ENCODE data around the gene DCBLD1.

DNA sequence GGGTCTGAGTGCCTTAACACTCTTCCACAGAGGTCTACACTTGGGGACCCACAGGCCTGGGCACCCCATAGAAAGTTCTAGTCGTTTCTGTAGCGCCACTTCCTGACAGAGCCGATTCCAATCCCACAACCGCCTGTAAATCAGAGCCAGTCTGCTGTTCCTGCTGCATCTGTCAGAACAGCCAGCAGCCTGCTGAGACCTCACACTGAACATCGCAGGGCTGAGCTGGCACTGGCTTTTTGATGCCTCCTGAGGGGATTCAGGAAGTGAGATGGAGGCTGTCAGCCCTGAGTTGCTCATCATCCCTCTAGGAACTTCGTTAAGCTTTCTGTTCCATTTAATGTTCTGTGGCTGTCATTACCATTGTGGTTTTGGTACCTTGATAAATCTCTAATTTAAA lies 48.9 kb downstream of the DCBLD1 start:
- TF ChIP-seq ZSCAN29 (CRISPR knock-in tag; conservative IDR thresholded peaks at IDR 0.05) (no peak), ZNF777 (CRISPR knock-in tag; IDR thresholded peaks at IDR 0.05) (no peak), MLLT10 (CRISPR knock-in tag; IDR thresholded peaks at IDR 0.05) (no peak), EP300 (IDR thresholded peaks at IDR 0.05; ENCODE audit: low read depth in 2 of 2, low read length in 2 of 2) (no peak), EP300 (CRISPR knock-in tag; IDR thresholded peaks at IDR 0.05; ENCODE audit: borderline replicate concordance) (no peak)
- TF ChIP-seq, protein P1, sequence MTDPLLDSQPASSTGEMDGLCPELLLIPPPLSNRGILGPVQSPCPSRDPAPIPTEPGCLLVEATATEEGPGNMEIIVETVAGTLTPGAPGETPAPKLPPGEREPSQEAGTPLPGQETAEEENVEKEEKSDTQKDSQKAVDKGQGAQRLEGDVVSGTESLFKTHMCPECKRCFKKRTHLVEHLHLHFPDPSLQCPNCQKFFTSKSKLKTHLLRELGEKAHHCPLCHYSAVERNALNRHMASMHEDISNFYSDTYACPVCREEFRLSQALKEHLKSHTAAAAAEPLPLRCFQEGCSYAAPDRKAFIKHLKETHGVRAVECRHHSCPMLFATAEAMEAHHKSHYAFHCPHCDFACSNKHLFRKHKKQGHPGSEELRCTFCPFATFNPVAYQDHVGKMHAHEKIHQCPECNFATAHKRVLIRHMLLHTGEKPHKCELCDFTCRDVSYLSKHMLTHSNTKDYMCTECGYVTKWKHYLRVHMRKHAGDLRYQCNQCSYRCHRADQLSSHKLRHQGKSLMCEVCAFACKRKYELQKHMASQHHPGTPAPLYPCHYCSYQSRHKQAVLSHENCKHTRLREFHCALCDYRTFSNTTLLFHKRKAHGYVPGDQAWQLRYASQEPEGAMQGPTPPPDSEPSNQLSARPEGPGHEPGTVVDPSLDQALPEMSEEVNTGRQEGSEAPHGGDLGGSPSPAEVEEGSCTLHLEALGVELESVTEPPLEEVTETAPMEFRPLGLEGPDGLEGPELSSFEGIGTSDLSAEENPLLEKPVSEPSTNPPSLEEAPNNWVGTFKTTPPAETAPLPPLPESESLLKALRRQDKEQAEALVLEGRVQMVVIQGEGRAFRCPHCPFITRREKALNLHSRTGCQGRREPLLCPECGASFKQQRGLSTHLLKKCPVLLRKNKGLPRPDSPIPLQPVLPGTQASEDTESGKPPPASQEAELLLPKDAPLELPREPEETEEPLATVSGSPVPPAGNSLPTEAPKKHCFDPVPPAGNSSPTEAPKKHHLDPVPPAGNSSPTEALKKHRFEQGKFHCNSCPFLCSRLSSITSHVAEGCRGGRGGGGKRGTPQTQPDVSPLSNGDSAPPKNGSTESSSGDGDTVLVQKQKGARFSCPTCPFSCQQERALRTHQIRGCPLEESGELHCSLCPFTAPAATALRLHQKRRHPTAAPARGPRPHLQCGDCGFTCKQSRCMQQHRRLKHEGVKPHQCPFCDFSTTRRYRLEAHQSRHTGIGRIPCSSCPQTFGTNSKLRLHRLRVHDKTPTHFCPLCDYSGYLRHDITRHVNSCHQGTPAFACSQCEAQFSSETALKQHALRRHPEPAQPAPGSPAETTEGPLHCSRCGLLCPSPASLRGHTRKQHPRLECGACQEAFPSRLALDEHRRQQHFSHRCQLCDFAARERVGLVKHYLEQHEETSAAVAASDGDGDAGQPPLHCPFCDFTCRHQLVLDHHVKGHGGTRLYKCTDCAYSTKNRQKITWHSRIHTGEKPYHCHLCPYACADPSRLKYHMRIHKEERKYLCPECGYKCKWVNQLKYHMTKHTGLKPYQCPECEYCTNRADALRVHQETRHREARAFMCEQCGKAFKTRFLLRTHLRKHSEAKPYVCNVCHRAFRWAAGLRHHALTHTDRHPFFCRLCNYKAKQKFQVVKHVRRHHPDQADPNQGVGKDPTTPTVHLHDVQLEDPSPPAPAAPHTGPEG (CRISPR knock-in tag; IDR thresholded peaks at IDR 0.05) = no peak
